ACC112 (cell line): ENCODE data around the gene MKRN2OS.

Experiments
- H2AFZ ChIP-seq: fragments of 200-600 bp; sonication (generic); one replicate; pipeline ENCODE4 v1.6.0; 2017; ENCODE audit warnings: antibody characterized with exemption, low read length; ENCODE audit not compliant: unreplicated experiment
- H3K27ac ChIP-seq: fragments of 200-600 bp; sonication (generic); 2 replicates; pipeline ENCODE4 v1.5.1; 2014; ENCODE audit warnings: low read depth, mild to moderate bottlenecking, antibody characterized with exemption, low read length, moderate library complexity
- H3K27me3 ChIP-seq: fragments of 200-600 bp; sonication (generic); 2 replicates; pipeline ENCODE4 v1.6.1; 2014; ENCODE audit warnings: mild to moderate bottlenecking, antibody characterized with exemption, low read length, moderate library complexity, mixed read lengths; ENCODE audit not compliant: insufficient read depth
- H3K36me3 ChIP-seq: fragments of 200-600 bp; sonication (generic); 2 replicates; pipeline ENCODE4 v1.6.1; 2016; ENCODE audit warnings: mild to moderate bottlenecking, antibody characterized with exemption, low read length, moderate library complexity, mixed read lengths; ENCODE audit not compliant: insufficient read depth
- H3K4me1 ChIP-seq: fragments of 200-600 bp; sonication (generic); one replicate; pipeline ENCODE4 v1.6.1; 2016; ENCODE audit warnings: low read length, mixed read lengths; ENCODE audit not compliant: insufficient read depth, unreplicated experiment, control insufficient read depth
- H3K4me3 ChIP-seq: fragments of 200-600 bp; sonication (generic); 2 replicates; pipeline ENCODE4 v1.5.1; 2014; ENCODE audit warnings: mild to moderate bottlenecking, low read depth, low read length
- H3K79me2 ChIP-seq: fragments of 200-600 bp; sonication (generic); one replicate; pipeline ENCODE4 v1.6.0; 2016; ENCODE audit warnings: low read length; ENCODE audit not compliant: control insufficient read depth, unreplicated experiment, insufficient read depth

The MKRN2OS gene

DNA sequence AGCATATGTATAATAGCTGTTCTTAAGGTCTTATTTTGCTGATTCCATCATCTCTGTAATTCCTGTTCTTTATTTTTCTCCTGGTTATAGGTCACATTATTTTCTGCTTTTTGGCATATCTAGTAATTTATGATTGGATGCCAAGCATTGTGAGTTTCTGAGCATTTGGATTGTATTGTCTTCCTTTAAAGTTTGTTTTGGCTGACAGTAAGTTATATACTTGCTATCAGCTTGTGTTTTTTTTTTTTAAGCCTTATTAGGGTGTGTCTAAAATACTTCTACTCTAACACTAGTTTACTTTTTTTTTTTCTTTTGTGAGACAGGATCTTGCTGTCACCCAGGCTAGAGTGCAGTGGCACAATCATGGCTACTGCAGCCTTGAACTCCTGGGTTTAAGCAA is 21.7 kb upstream of the MKRN2OS start:
- H3K4me1 ChIP-seq, result no peaks in the 10 kb centered on the region
- H2AFZ ChIP-seq, result no peak overlapping the region
- no peaks in the 10 kb centered on the region for H3K27me3 ChIP-seq
- no peak overlapping the region for H3K27ac ChIP-seq
- H3K4me3 ChIP-seq, result no peak overlapping the region
- H3K36me3 ChIP-seq, result peaks cover 19% of the 10 kb centered on the region
- H3K79me2 ChIP-seq, result peaks cover 71% of the 10 kb centered on the region

- no peak overlapping the region for H2AFZ ChIP-seq
- no peaks in the 10 kb centered on the region for H3K27me3 ChIP-seq
Observed at GRCh38 chr3:12562451-12562850, 17.2 kb upstream of the MKRN2OS start.

GRCh38 chr3:12561397-12561796 is 16.1 kb upstream of the MKRN2OS start:
- Histone ChIP-seq H3K4me1 (peaks cover 21% of the 10 kb centered on the region), H3K4me3 (no peak overlapping the region), H3K79me2 (peaks cover 91% of the 10 kb centered on the region), H2AFZ (no peak overlapping the region), H3K36me3 (0 out of 2 replicates have a peak, but pooled peaks cover 4% of the 10 kb centered on the region), H3K27me3 (no peaks in the 10 kb centered on the region), H3K27ac (no peak overlapping the region)

More at GRCh38 chr3:12562451-12562850, 17.2 kb upstream of the MKRN2OS start:
- Histone ChIP-seq H3K27ac (no peak overlapping the region), H3K4me1 (peaks cover 21% of the 10 kb centered on the region), H3K4me3 (no peak overlapping the region), H3K36me3 (peaks cover 8% of the 10 kb centered on the region), H3K79me2 (peaks cover 95% of the 10 kb centered on the region)

GRCh38 chr3:12560505-12561190 is 15.3 kb upstream of the MKRN2OS start:
- Histone ChIP-seq H3K4me3 (no peak overlapping the region), H3K4me1 (peaks cover 24% of the 10 kb centered on the region), H3K27ac (no peak overlapping the region), H3K36me3 (no peaks in the 10 kb centered on the region), H3K27me3 (no peaks in the 10 kb centered on the region), H2AFZ (no peak overlapping the region), H3K79me2 (peaks cover 84% of the 10 kb centered on the region)

- Histone ChIP-seq H3K27ac (no peak overlapping the region), H3K79me2 (peaks cover 73% of the 10 kb centered on the region), H3K4me3 (no peak overlapping the region), H3K36me3 (no peaks in the 10 kb centered on the region), H2AFZ (no peak overlapping the region), H3K4me1 (peaks cover 26% of the 10 kb centered on the region), H3K27me3 (no peaks in the 10 kb centered on the region)
Observed at GRCh38 chr3:12559520-12559919, 14.2 kb upstream of the MKRN2OS start.

DNA sequence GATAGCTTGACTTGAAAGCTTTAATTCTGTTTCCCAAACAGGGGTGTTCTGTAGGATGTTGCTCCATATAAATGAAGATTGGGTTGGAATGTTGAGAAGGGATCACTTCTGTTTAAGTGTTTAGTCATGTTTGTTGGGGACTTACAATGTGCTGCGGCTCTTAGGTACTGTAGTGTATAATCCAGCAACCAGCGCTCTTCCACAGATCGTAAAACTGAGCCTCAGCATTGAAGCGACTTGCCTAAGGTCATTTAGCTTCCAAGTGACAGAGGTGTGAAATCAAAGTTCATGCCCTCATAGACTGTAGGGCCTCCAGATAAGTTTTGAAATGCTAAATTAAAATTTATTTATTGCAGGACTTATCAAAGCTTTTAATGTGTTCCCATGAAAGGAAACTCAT is 13.4 kb upstream of the MKRN2OS start:
- peaks cover 64% of the 10 kb centered on the region for H3K79me2 ChIP-seq
- peak overlapping the region; percentile 99 for H3K4me3 ChIP-seq
- H3K4me1 ChIP-seq, result peaks cover 26% of the 10 kb centered on the region
- no peaks in the 10 kb centered on the region for H3K27me3 ChIP-seq
- H3K36me3 ChIP-seq, result no peaks in the 10 kb centered on the region
- no peak overlapping the region for H2AFZ ChIP-seq
- no peak overlapping the region for H3K27ac ChIP-seq

- H3K27me3 ChIP-seq, result no peaks in the 10 kb centered on the region
- H2AFZ ChIP-seq, result peak overlapping the region; percentile 79
- H3K27ac ChIP-seq, result peak overlapping the region; percentile 76
- H3K4me3 ChIP-seq, result peak overlapping the region; percentile 99
- H3K36me3 ChIP-seq, result no peaks in the 10 kb centered on the region
- peaks cover 26% of the 10 kb centered on the region for H3K4me1 ChIP-seq
- H3K79me2 ChIP-seq, result peaks cover 57% of the 10 kb centered on the region
Observed at GRCh38 chr3:12557473-12558100, 12.3 kb upstream of the MKRN2OS start.

GRCh38 chr3:12556690-12557472 is 11.6 kb upstream of the MKRN2OS start, which contains the start of gene MKRN2:
MKRN2 (plus strand) TSS chr3:12557087; CDS start chr3:12557151, 64 bp downstream.
- H3K4me1 ChIP-seq, result peaks cover 26% of the 10 kb centered on the region
- H3K27me3 ChIP-seq, result no peaks in the 10 kb centered on the region
- peak within 1 kb of the TSS; percentile 84 for H2AFZ ChIP-seq
- no peaks in the 10 kb centered on the region for H3K36me3 ChIP-seq
- peaks cover 50% of the 10 kb centered on the region for H3K79me2 ChIP-seq
- peak within 1 kb of the TSS; percentile 99 for H3K4me3 ChIP-seq
- peak within 1 kb of the TSS; percentile 76 for H3K27ac ChIP-seq

DNA sequence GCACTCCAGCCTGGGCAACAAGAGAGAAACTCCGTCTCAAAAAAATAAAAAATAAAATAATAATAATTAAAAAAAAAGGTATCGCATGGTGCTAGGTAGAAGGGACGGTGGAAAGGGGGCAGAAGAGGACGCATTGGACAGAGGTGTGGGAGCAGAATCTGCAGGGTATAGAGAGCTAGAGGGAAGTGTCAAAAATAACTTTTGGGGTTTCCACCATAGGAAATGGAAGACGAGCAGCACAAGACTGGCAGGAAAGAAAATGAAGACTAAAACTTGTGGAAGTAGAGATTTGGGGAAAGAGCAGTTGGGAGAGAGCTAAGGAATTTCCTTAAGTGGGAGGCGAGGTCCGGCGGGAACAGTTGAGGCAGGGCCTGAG is 11.0 kb upstream of the MKRN2OS start:
- H3K79me2 ChIP-seq, result peaks cover 44% of the 10 kb centered on the region
- H3K4me1 ChIP-seq, result peaks cover 26% of the 10 kb centered on the region
- peak overlapping the region; percentile 99 for H3K4me3 ChIP-seq
- peak overlapping the region; percentile 76 for H3K27ac ChIP-seq
- no peaks in the 10 kb centered on the region for H3K27me3 ChIP-seq
- peak overlapping the region; percentile 64 for H2AFZ ChIP-seq
- H3K36me3 ChIP-seq, result no peaks in the 10 kb centered on the region

DNA sequence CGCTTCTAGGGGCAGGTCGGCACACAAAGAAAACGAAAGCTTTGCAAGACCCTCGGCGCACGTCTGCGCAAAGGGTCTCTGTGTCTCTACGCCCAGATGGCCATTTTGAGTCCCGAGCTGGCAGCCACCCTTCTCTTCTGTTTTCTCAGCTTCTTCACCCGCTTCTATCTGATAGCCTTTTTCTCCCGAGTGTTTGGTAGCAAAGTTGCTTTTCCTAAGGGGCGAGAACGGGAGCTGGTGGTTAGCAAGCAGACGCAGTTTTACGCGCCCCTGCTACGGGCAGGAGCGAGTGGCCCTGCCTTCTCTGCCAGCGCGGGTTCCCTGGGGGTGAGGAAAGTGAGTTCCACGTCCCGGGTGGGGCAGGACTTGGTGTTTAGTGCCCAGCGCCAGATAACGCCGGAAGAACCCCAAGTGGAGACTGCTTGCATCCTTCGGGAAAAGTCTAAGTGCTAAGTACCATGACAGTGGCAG is 8.7 kb upstream of the MKRN2OS start:
- no peaks in the 10 kb centered on the region for H3K27me3 ChIP-seq
- no peaks in the 10 kb centered on the region for H3K36me3 ChIP-seq
- H3K27ac ChIP-seq, result no peak overlapping the region
- H3K79me2 ChIP-seq, result peaks cover 20% of the 10 kb centered on the region
- peaks cover 13% of the 10 kb centered on the region for H3K4me1 ChIP-seq
- H2AFZ ChIP-seq, result peak overlapping the region; percentile 99
- peak overlapping the region; percentile 86 for H3K4me3 ChIP-seq
